Measurements from ENCODE around the gene MCRS1. TPM values are rescaled to one million over a fixed set of nuclear protein-coding genes. Genes with fewer than 3 reads are reported as not detected.

Gene MCRS1
- polyA plus RNA-seq, 5 donors: 46.4 to 70.3 (median 50.3) TPM

GRCh38 chr12:49584591-49584990, 16.6 kb upstream of the MCRS1 start:
- no peak for DNase-seq

DNA sequence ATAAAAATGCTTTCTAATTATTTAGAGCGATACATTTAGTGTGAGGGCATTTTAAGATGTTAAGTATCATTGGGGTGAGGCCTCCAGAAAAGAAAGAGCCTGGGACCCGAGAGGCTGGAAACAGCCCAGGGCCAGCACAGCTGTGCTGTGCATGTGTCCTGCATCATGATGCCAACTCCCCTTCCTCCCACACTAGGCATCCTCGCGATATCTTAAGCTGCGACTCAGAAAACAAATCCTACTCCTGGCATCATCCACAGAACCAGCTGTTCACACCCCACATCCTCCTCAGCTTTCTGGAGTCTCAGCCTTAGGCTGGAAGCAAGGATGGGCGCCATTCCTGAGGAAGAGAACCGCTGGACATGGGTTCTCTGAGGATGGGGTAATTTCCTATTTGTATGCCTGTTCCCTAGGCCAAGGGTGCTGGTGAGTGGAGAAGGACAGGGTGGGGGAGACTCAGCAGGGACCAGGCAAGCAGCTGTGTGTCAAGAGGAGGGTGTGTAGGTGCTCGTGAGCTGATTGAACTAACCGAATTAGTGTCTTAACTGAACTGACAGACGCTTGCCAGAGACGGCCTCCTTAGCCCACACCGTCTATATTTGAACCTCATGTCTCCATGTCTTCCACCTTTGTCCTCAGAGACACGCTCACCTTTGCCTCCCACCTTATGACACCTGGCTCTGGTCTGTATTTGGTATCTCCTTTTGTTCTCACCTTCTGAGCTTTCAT, 15.6 kb upstream of the MCRS1 start:
- DNase-seq: peak; percentile 57 to 67

DNA sequence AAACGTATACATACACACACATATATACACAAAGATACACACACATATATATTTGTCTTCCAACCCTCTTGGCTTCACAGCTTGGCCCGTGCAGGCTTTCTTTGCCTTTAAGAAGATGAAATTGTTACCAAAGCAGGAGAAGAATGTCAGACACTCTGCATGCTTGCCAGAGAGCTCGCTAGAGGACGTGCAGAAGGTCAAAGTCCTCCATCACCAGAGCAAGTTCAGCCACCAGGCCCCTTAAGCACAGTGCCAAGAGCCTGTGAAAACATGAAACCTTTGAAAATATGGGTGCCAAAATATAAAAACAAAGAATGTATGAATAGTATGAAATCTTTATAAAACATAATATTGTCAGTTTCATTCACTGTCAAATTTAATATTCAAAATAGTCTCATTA, 14.9 kb upstream of the MCRS1 start:
- DNase-seq: peak in 1 of 2 donors; percentile 27

DNA sequence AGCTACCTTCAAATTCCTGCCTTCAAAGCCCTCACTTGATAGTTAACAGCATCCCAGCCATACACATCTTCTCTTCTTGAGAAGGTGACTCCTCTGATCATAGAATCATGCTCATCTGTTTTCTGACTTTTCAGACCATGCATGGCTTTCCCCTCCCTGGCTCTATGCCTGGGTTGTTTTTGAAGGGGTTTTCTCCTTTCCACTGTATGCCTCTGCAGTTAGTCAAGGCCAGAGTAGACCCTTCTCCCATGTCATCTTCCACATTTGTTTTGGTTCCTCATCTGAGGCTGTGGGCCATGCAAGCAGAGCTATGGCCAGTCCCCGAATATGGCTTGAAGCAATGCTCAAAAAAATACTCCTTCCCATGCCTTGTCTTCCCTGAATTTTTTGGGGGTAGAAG, 14.3 kb upstream of the MCRS1 start:
- no peak for DNase-seq

GRCh38 chr12:49580572-49581535, 12.9 kb upstream of the MCRS1 start:
- DNase-seq: peak; percentile 47 to 53

GRCh38 chr12:49578471-49579112, 10.7 kb upstream of the MCRS1 start:
- no peak for DNase-seq

- no peak for DNase-seq
Observed at GRCh38 chr12:49577589-49578315, 9.8 kb upstream of the MCRS1 start.

- DNase-seq: no peak
Observed at GRCh38 chr12:49568442-49569162, 660 bp upstream of the MCRS1 start.

DNA sequence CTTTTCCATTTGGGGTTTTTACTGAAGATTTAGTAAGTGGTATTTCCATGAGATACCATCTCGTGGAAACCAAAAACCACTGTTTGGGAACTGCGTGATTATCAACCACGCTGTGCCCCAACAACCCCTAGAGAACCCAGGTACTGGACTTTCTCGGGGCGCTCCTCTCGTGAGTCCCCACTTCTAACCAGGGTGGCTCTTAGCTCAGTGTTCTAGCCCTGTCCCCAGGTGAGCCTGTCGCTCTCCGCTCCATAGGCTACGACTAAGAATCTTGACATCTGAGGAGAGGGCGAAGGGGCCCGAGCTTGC, 686 bp downstream of the MCRS1 start:
- no peak for DNase-seq

GRCh38 chr12:49566361-49566760, 1.6 kb downstream of the MCRS1 start:
- no peak for DNase-seq

GRCh38 chr12:49565406-49566265, 2.3 kb downstream of the MCRS1 start:
- no peak for DNase-seq

GRCh38 chr12:49564686-49565405, 3.1 kb downstream of the MCRS1 start:
- no peak for DNase-seq

DNA sequence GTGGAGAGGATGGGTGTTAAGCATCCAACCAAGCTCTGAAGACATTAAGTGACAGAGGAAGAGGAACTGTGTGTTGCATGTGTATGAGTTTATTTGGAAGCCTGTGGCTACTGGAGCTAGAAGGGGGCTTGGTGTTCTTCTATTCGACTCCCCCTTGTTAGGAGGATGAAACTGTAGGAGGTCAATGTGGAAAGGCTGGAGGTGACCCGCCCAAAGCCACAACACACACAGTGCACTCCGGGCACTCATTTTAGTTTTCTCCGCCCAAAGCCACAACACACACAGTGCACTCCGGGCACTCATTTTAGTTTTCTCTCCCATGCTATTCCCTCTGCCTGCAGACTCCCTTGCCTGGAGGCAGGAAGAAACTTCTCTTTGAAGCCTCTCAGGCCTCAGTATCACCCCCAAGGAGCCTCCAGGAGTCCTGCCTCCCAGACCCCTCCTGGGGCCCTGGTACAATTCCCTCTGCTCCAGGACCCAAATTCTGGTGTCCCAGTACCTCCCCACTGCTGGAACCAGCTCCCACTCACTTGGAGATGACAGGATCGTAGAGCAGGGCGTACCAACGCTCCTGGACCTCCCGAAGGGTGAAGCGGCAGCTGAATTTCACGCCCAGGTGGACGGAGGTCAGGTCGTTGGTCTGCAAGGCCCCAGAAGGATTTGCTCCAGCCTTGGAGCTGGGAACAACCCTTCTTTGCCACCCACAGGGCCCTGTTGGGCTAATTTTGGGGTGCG, 3.8 kb downstream of the MCRS1 start:
- DNase-seq: no peak

- DNase-seq: no peak
Observed at GRCh38 chr12:49562831-49563230, 5.1 kb downstream of the MCRS1 start.

GRCh38 chr12:49562233-49562632, 5.7 kb downstream of the MCRS1 start:
- no peak for DNase-seq

GRCh38 chr12:49560695-49561094, 7.2 kb downstream of the MCRS1 start:
- DNase-seq: no peak

DNA sequence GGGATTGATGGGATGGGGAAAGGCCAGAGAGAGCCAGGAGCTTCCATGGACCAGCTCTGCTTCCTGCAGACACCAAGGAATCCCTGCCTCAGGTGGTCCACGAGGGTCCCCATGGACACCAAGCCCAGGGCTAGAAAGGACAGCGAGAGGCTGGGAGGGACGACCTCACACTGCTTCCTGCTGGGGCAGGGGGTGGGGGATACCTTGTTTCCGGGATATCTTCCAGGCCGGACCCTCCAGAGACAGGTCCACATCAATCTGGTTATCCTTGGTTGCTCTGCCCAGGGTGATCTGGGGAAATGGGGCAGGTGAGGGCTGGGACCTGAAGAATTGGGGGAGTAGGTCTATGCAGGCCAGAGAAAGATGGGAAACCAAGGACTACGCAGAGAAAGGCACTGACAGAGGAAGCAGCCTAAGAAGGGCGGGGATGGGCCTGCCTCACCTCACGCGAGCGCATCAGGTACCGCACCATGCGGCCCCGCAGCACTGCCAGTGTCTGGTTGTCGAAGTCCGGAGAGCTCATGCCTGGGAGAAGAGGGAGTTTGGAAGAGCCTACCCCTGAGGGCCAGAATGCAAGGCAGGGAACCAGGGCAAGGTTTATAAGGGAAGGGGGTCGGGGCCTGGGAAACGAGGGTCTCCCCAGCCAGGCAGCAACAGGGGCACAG, 8.8 kb downstream of the MCRS1 start:
- no peak for DNase-seq

GRCh38 chr12:49558526-49558925, 9.4 kb downstream of the MCRS1 start:
- DNase-seq: no peak
